GM19193 (cell line): ENCODE data around the gene EDEM2.

Source experiments
- POLR2A ChIP-seq: IDR thresholded peaks from 4 replicates; pipeline ENCODE4 v1.6.1; 2011; ENCODE audit not compliant: insufficient read depth, insufficient read length; ENCODE audit errors: extremely low read depth

Gene EDEM2

GRCh38 chr20:35171753-35172433, 24.8 kb upstream of the EDEM2 start, which contains the start of gene PROCR:
PROCR (plus strand) TSS chr20:35172072; CDS start chr20:35172155, 83 bp downstream.
- TF ChIP-seq POLR2A, result no peak

- TF ChIP-seq POLR2A, result no peak
These were observed 24.3 kb upstream of the EDEM2 start for GRCh38 chr20:35171438-35171752.

GRCh38 chr20:35167787-35168186, 20.7 kb upstream of the EDEM2 start:
- no peak for TF ChIP-seq POLR2A

GRCh38 chr20:35166242-35166830, 19.2 kb upstream of the EDEM2 start:
- no peak for TF ChIP-seq POLR2A

GRCh38 chr20:35165221-35166185, 18.4 kb upstream of the EDEM2 start:
- TF ChIP-seq POLR2A, result no peak

GRCh38 chr20:35156978-35157377, 9.8 kb upstream of the EDEM2 start:
- TF ChIP-seq POLR2A, result no peak

- no peak for TF ChIP-seq POLR2A
These were observed 8.8 kb upstream of the EDEM2 start for GRCh38 chr20:35155936-35156335.

GRCh38 chr20:35151736-35152135, 4.6 kb upstream of the EDEM2 start:
- TF ChIP-seq POLR2A, result no peak

GRCh38 chr20:35150846-35151579, 3.9 kb upstream of the EDEM2 start:
- TF ChIP-seq POLR2A, result no peak

GRCh38 chr20:35146299-35146919, 727 bp downstream of the EDEM2 start:
- TF ChIP-seq POLR2A, result no peak

GRCh38 chr20:35145141-35145564, 2.0 kb downstream of the EDEM2 start:
- TF ChIP-seq POLR2A, result no peak

- no peak for TF ChIP-seq POLR2A
These were observed 2.4 kb downstream of the EDEM2 start for GRCh38 chr20:35144694-35145093.

GRCh38 chr20:35135867-35136586, 11.1 kb downstream of the EDEM2 start:
- TF ChIP-seq POLR2A, result no peak

GRCh38 chr20:35134880-35135279, 12.3 kb downstream of the EDEM2 start:
- no peak for TF ChIP-seq POLR2A

- TF ChIP-seq POLR2A, result no peak
These were observed 12.7 kb downstream of the EDEM2 start for GRCh38 chr20:35134472-35134871.

GRCh38 chr20:35133735-35134134, 13.4 kb downstream of the EDEM2 start:
- no peak for TF ChIP-seq POLR2A
